Ureter (tissue), 1 donor: ENCODE results near the gene HPGD. TPM values are rescaled to one million over a fixed set of nuclear protein-coding genes. Genes with fewer than 3 reads are reported as not detected.

Experiments
- DNase-seq: peaks from one replicate; pipeline ENCODE4 v3.0.0-alpha.2; 2020; ENCODE audit warnings: low spot score
- total RNA-seq: library from RNA; stranded (reverse); gene quantifications from one replicate; pipeline ENCODE4 v1.2.4, GENCODE V29; 2023
- donor health status: DM: yes; HTN: yes; CAD: no.

Gene HPGD
- total RNA-seq, 1 donor from 2014 or later, result 527 TPM

- no peak for DNase-seq
Observed at GRCh38 chr4:174474457-174475075, 47.7 kb downstream of the HPGD start.

GRCh38 chr4:174467107-174467506, 55.2 kb downstream of the HPGD start:
- DNase-seq, result no peak

GRCh38 chr4:174464949-174465348, 57.3 kb downstream of the HPGD start:
- no peak for DNase-seq

GRCh38 chr4:174461466-174462106, 60.7 kb downstream of the HPGD start:
- DNase-seq, result no peak

GRCh38 chr4:174460684-174461083, 61.6 kb downstream of the HPGD start:
- DNase-seq, result no peak

GRCh38 chr4:174457468-174457867, 64.8 kb downstream of the HPGD start:
- no peak for DNase-seq

GRCh38 chr4:174454815-174455473, 67.3 kb downstream of the HPGD start:
- DNase-seq, result no peak

- no peak for DNase-seq
Observed at GRCh38 chr4:174451718-174452296, 70.5 kb downstream of the HPGD start.

- DNase-seq, result no peak
Observed at GRCh38 chr4:174450786-174451125, 71.5 kb downstream of the HPGD start.

- DNase-seq, result no peak
Observed at GRCh38 chr4:174449944-174450785, 72.1 kb downstream of the HPGD start.

- DNase-seq, result no peak
Observed at GRCh38 chr4:174449152-174449551, 73.1 kb downstream of the HPGD start.

GRCh38 chr4:174444390-174444789, 77.9 kb downstream of the HPGD start:
- DNase-seq, result no peak

Other genes with a start within 250 kb of the HPGD start
- 28.3 TPM for gene FBXO8, start 238.8 kb downstream of the HPGD start, total RNA-seq
- 18.3 TPM for gene CEP44, start 238.6 kb downstream of the HPGD start, total RNA-seq